OCI-LY3 (cell line): Measurements from ENCODE around the gene MGST3.

Experiments
- H2AFZ ChIP-seq: fragments of 200-600, 300-600 bp; shearing (Covaris generic); 2 replicates; pipeline ENCODE4 v1.6.0; 2014; ENCODE audit warnings: antibody characterized with exemption, low read depth, low read length
- H3K27ac ChIP-seq: fragments of 200-600, 300-600 bp; sonication (generic); 2 replicates; pipeline ENCODE4 v1.5.1; 2014; ENCODE audit warnings: mild to moderate bottlenecking, low read length, moderate library complexity, mixed read lengths
- H3K27me3 ChIP-seq: fragments of 200-600, 300-600 bp; sonication (generic); 2 replicates; pipeline ENCODE4 v1.6.1; 2014; ENCODE audit warnings: low read depth, low read length, mixed read lengths
- H3K36me3 ChIP-seq: fragments of 200-600, 300-600 bp; sonication (generic); replicated peaks from 2 replicates; pipeline ENCODE3; 2014; ENCODE audit warnings: low read depth, low read length, mixed read lengths
- H3K4me1 ChIP-seq: fragments of 300-600, 200-600 bp; sonication (generic); 2 replicates; pipeline ENCODE4 v1.6.1; 2014; ENCODE audit warnings: low read length, mixed read lengths
- H3K4me2 ChIP-seq: fragments of 200-600, 300-600 bp; sonication (generic); 2 replicates; pipeline ENCODE4 v1.6.1; 2014; ENCODE audit warnings: low read length, mixed read lengths
- H3K4me3 ChIP-seq: fragments of 300-600, 200-600 bp; sonication (generic); 2 replicates; pipeline ENCODE4 v1.5.1; 2014; ENCODE audit warnings: antibody characterized with exemption, mild to moderate bottlenecking, low read length, moderate library complexity
- H3K79me2 ChIP-seq: fragments of 300-600, 200-600 bp; shearing (Covaris generic); 2 replicates; pipeline ENCODE4 v1.6.1; 2014; ENCODE audit warnings: mild to moderate bottlenecking, low read length, mixed read lengths
- H3K9ac ChIP-seq: fragments of 300-600, 200-600 bp; shearing (Covaris generic); 2 replicates; pipeline ENCODE4 v1.6.0; 2014; ENCODE audit warnings: mild to moderate bottlenecking, low read length, moderate library complexity
- H3K9me3 ChIP-seq: fragments of 200-600, 300-600 bp; shearing (Covaris generic); 2 replicates; pipeline ENCODE4 v1.6.1; 2014; ENCODE audit warnings: low read length, mixed read lengths; ENCODE audit not compliant: insufficient read depth
- H4K20me1 ChIP-seq: fragments of 200-600, 300-600 bp; sonication (generic); 2 replicates; pipeline ENCODE4 v1.6.1; 2016; ENCODE audit warnings: low read length, mixed read lengths; ENCODE audit not compliant: insufficient read depth
- CTCF ChIP-seq: fragments of 200-600, 300-600 bp; sonication (generic); IDR thresholded peaks from 2 replicates; pipeline ENCODE4 v1.5.1; 2014; ENCODE audit warnings: antibody characterized with exemption, low read length, low read depth
- EZH2phosphoT487 ChIP-seq: fragments of 200-600 bp; shearing (Covaris generic); IDR thresholded peaks from 2 replicates; pipeline ENCODE4 v1.6.1; 2018; ENCODE audit warnings: antibody characterized with exemption, mixed run types, low read depth

MGST3 gene

DNA sequence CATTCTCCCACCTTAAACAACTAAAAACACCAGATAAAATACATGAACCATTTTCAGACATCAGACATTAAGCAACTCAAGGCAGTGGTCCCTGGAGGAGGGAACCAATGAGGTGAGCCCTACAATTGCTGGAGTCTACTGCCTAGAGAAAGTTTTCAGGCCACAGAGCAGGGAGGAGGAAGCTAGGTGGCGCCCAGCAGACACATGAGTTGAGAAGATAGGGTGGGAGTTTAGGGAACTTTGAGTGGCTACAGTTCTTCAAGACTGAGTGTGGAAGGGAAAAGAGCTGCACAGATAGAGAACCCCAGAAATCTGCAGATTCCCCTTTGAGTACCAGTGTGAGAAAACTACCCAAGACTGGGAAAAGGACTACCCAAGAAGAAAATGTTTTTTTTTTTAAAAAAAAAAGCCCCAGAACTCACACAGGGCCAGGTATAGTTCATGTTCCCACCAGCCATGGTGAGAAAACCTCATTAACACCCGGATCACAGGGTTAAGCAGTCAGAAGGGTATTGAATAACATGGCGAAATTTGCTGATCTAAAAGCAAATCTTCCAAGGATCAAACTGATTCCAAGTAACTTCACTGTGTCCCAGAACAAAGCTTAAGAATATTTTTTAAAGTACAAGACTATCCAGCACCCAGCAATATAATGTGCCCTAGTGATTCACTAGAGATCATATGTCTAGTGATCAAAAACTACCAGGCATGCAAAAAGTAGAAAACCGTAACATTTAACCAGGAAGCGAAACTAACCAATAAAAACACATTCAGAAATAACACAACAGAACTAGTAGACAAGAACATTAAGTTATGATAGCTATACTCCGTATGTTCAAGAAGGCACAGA, 55.3 kb downstream of the MGST3 start:
- peaks cover 24% of the 10 kb centered on the region for H3K79me2 ChIP-seq
- peaks cover 3% of the 10 kb centered on the region for H4K20me1 ChIP-seq

DNA sequence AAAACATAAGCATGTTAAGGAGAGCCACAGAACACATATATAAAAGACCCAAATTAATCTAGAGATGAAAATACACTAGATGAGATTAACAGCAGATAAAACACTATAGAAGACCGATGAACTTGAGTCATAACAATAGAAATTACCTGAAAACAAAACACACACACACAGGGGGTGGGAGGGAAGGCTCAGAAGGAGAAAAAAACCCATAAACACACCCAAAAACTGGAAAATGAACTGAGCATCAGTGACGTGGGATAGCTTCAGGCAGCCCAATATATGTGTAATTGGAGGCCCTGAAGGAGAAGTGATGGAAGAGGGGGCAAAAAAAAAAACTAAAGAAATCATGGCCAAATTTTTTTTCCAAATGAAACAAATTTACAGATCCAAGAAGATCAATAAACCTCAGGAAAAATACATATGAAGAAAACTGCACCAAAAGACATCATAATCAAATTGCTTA, 56.0 kb downstream of the MGST3 start:
- H3K9me3 ChIP-seq: no peaks in the 10 kb centered on the region
- peaks cover 24% of the 10 kb centered on the region for H3K36me3 ChIP-seq
- TF ChIP-seq EZH2phosphoT487 (no peak), CTCF (no peak)
- peaks cover 3% of the 10 kb centered on the region for H4K20me1 ChIP-seq
- no peak overlapping the region for H3K9ac ChIP-seq
- H2AFZ ChIP-seq: no peak overlapping the region
- H3K27me3 ChIP-seq: no peaks in the 10 kb centered on the region
- peak overlapping the region; percentile 35 for H3K4me2 ChIP-seq
- H3K4me1 ChIP-seq: peaks cover 12% of the 10 kb centered on the region
- H3K79me2 ChIP-seq: peaks cover 27% of the 10 kb centered on the region
- H3K4me3 ChIP-seq: no peak overlapping the region
- H3K27ac ChIP-seq: no peak overlapping the region

More for the DNA sequence above, 55.3 kb downstream of the MGST3 start:
- Histone ChIP-seq H2AFZ (no peak overlapping the region), H3K27ac (no peak overlapping the region), H3K9me3 (no peaks in the 10 kb centered on the region), H3K27me3 (no peaks in the 10 kb centered on the region), H3K36me3 (peaks cover 28% of the 10 kb centered on the region), H3K4me1 (peaks cover 12% of the 10 kb centered on the region), H3K4me2 (peak overlapping the region; percentile 35), H3K4me3 (no peak overlapping the region), H3K9ac (no peak overlapping the region)
- TF ChIP-seq CTCF (peak; percentile 71), EZH2phosphoT487 (no peak)

DNA sequence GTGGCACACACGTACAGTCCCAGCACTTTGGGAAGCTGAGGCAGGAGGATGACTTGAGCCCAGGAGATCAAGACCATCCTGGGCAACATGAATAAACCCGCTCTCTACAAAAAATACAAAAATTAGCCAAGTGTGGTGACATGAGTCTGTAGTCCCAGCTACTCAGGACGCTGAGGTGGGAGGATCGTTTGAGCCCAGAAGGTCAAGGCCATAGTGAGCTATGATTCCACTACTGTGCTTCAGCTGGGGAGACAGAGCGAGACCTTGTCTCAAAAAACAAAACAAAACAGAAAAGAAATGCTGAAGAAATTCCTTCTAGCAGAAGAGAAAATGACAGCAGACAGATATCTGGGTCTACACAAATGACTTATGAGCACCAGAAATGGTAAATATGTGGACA, 57.0 kb downstream of the MGST3 start:
- no peak overlapping the region for H3K4me3 ChIP-seq
- H3K36me3 ChIP-seq: peaks cover 14% of the 10 kb centered on the region
- H2AFZ ChIP-seq: no peak overlapping the region
- peaks cover 3% of the 10 kb centered on the region for H4K20me1 ChIP-seq
- H3K9ac ChIP-seq: no peak overlapping the region
- H3K27me3 ChIP-seq: no peaks in the 10 kb centered on the region
- H3K79me2 ChIP-seq: peaks cover 27% of the 10 kb centered on the region
- no peak overlapping the region for H3K27ac ChIP-seq
- no peaks in the 10 kb centered on the region for H3K9me3 ChIP-seq
- TF ChIP-seq CTCF (no peak), EZH2phosphoT487 (no peak)
- no peak overlapping the region for H3K4me2 ChIP-seq
- H3K4me1 ChIP-seq: peaks cover 12% of the 10 kb centered on the region

- 0 out of 2 replicates have a peak, but pooled peaks cover 2% of the 10 kb centered on the region for H3K27me3 ChIP-seq
- H4K20me1 ChIP-seq: no peaks in the 10 kb centered on the region
- H3K9me3 ChIP-seq: no peaks in the 10 kb centered on the region
- no peak for TF ChIP-seq EZH2phosphoT487
- no peak for TF ChIP-seq CTCF
- no peak overlapping the region for H3K9ac ChIP-seq
- peaks cover 3% of the 10 kb centered on the region; the same call in 1 of the 2 replicates for H3K4me1 ChIP-seq
- peaks cover 27% of the 10 kb centered on the region for H3K79me2 ChIP-seq
- no peak overlapping the region for H2AFZ ChIP-seq
- H3K27ac ChIP-seq: no peak overlapping the region
- H3K4me2 ChIP-seq: no peak overlapping the region
- no peak overlapping the region for H3K4me3 ChIP-seq
- no peaks in the 10 kb centered on the region for H3K36me3 ChIP-seq
Measured at GRCh38 chr1:165695031-165695430, 64.0 kb downstream of the MGST3 start.
